Stimulated activated CD8-positive, alpha-beta memory T cell treated with anti-CD3 and anti-CD28 coated beads, Interleukin-2, amount 100 ng/mL, for 48 hours (primary cell): ENCODE results near the gene STAT1.
"Not testable (repeated sequence)": the region's sequence is repeated elsewhere in the genome, so short reads cannot be mapped to it uniquely, and the experiment has no call there.

Source experiments
- DNase-seq, 2 donors: peaks; one replicate each; pipeline ENCODE4 v3.0.0-alpha.2; 2020; ENCODE audit warnings: low read depth in 2 of 2

Gene STAT1

DNA sequence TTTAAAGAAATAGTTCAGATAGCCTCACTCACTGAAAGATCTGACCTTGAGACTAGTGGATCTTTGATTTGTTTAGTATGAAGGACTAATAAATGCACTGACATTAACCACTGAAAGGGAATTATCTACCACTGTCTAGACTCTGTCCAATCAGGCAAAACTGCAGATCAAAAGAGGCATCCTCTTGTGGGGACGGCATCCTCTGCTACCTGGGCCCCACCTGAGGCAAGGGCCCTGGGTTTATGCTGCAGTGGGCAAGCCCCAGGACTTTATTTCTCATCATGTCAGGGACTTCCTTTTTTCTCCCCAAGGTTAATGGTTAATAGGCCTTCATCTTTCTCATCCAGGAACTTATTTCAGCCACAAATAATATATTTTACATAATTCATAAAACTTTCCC, 32.2 kb downstream of the STAT1 start:
- no peak for DNase-seq

DNA sequence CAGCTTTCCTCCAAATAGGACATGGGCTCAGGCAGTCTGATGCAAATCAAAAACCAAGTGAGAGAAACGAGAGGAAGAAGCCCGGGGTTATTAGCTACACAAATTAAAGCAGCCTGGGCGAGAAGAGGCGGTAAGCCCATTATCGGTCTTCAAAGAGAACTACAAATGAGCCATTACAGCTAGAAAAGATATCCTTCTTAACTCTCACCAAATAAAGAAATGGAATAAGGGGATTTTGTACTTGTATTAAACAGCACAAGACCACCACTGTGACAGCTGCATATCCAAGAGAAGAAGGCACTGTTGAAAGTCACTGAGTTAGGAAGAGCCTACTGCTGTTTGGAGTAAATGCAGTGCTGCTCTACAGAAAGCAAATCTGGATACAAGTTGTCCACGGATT, 32.6 kb downstream of the STAT1 start:
- no peak for DNase-seq

DNA sequence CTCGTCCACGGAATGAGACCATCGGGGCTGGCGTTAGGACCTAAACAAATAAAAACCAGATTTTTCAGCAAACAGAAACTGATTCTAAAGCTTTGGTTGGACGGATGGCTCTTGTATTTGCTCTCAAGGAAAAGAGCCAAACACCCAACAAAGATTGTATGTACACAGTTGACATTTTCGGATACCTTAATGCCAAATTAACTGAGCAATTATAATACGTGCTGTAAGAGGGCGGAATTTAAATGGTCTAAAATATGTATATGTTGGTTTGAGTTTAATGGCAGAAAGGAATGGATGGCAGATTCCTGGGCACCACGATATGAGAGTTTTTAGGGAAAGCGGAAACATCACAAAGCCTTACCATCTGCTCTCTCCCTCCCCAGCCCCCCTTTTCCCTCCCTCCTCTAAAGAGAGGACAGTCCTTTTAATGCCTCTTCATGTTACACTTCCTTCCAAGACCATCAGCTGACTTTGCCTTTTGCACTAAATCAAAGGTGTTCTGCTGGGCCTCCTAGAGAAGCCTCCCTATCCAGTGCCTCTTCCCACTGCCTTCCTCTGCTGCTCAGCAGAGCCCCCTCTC, 33.3 kb downstream of the STAT1 start:
- no peak for DNase-seq

DNA sequence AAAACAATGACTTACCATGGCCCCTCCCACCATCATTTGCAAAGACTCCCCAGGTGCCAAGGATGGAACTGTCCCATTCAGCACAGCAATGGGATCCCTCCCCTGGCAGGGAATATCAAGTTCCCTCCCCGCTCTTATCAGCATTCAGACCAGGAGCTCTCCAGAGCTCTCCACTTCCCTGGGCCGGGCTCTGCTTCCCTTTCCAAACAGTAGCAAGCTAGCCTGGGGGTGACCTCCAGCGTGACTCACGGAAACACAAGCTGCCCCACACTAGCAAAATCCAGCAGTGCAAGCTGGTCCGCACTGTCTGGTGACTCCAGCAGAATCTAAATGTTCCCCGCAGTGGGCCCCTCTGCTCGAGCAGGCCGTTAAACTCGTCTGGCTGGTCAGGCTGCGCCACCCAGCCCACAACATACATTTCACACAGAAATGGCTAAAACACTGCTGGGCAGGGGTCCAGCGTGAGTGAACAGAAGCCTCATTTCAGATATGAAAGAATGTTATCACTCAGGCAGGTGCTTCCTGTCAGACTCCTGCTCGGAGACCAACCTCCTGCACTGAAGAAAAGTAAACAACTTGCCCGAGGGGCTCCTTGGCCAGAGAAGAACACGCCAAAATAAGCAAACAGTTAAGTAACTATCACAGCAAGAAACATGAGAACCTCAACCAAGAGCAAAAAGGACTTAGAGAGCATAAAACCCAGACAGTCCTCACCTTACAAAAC, 33.9 kb downstream of the STAT1 start:
- DNase-seq: no peak

DNA sequence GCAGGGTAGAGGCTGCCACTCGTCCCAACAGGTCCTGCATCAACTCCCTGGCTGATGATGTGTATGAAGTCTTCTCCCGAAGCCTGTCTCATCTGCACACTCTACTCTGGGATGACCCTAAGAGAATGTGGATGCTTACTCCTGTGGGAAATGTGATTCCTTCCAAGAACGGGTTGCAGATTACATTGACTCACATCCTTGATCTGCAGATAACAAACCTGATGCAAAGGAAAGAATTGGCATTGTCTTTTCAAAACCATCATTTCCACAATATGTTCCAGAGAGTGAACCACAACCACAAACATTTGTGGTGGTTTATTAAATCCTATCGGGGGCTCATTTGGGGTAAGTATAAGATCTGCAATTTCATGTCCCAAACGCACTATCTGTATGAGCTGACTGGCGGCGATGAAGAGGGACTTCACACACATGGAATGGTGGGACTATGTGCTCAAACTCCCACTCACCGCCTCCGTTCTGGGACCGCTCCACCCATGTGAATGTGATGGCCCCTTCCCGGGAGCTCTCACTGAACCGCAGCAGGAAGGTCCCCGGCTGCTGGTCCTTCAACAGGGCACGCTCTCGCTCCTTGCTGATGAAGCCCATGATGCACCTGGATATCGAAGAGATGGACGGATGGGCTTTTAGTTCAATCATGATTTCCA, 35.5 kb downstream of the STAT1 start:
- no peak for DNase-seq

DNA sequence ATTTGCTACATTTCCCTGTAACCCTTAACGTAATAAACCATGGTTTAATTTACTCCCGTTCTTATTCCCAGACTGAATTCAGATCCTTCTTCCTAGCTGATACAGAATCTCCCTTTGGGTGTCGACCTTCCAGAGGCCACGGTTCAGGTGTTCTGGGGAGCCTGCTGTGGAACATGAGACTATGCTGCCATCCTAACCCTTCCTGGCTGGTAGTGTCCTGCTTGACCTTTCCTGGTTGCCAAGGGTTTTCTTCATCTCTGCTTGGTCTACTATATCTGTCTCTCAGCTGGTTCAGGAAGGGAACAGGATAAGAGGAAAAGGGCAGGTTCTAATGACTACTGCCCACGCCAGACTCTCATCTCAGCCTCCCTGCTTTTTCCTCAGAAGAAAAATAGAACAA, 36.5 kb downstream of the STAT1 start:
- DNase-seq: no peak

DNA sequence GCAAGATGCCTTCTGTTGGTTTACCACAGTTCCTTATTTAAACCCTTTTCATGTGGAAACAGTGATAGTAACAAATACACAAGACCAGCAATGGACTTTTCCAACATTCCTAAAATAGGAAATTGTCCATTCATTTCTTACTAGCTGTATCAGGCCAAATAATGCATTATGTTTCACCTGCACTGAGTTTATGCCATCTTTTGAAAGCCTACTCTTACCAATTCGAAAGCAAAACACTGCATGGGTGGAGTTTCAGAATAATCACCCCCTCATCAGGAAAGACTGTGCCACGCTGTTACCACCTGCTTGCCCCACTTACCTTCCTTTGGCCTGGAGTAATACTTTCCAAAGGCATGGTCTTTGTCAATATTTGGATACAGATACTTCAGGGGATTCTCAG, 37.5 kb downstream of the STAT1 start:
- DNase-seq: no peak

DNA sequence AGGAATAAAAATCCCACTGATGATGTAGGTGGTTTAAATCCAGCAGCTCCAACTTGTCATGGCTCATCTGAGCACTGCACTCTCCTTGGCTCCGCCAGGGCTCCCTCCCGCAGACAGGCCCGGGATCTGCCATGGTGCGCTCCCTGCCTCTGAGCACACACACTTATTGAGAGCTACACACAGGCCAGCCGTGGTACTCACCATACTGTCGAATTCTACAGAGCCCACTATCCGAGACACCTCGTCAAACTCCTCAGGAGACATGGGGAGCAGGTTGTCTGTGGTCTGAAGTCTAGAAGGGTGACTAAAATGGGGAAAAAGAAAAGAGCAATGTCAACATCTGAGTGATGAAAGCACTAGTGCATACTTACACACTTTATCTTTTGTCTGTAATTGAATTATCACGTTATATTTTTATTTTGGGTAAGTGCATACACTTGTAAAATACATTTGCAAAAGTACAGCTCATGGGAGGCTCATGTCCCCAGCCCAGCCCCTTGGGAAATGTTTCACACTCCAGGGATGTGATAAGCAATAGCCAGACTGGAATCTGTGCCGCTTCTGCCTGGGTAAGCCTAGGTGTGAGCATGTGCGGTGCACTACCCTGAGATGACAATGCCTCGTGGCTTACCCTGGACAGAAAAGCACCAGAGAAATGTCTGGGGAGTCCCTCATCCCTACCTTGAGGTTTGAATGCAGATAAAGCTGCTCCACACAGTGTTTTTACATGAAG, 39.2 kb downstream of the STAT1 start:
- DNase-seq: no peak

DNA sequence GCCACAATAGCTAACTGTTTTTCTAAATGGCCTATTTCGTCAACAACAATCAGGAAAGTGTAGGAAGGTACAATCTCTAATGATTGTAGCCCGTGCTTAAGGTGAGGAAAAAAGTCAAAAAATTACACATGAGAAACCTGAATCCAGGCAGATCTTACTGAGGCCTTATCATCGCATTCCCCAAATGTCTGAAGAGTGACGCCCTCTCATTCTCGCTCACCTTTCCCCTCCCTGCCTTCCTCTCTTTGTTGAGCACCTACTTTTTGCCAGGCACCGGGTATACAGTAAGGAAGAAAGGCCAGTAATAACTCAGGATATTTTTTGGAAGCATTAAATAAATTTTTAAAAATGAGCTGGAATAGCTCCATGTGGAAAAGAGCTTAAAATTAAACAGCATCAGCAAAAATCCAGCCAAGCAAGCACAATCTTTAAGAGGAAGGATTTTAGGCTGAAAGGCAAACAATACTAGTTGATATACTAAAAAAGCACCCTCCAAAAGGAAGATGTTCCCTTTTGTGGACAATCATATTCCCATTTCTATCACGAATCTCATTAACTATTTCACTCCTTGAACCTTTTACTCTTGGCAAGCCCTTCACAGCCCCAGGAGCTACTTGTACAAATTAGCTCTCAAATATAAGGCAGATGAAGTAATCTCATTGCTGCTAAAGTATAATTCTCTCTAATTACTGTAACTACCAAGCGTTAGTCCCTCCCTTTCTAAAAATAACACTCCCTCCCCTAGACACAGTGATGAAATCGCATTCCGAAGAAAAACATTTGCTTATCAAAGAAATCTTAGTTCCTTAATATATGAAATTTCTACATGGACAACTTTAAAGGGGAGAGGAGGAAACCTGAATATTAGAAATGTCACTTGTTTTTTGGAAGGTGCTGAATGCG, 40.0 kb downstream of the STAT1 start:
- no peak for DNase-seq

DNA sequence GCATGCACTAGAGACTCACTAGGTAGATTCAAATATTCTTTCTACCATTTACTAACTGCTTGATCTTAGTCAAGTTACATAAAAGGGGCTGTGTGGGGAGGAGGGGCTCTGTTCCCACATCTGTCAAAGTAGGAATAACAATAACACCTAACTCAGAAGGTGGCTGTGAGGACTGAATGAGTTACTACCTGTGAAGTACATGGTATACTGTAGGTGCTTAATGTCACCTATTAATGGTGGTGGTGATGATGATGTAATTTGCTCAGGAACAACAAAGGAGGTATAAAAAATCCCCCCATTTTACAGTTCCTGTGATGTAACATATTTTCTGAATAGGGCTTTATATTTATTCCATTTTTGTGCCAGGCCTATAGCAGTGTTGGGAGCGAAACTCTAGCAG, 40.7 kb downstream of the STAT1 start:
- DNase-seq: no peak

DNA sequence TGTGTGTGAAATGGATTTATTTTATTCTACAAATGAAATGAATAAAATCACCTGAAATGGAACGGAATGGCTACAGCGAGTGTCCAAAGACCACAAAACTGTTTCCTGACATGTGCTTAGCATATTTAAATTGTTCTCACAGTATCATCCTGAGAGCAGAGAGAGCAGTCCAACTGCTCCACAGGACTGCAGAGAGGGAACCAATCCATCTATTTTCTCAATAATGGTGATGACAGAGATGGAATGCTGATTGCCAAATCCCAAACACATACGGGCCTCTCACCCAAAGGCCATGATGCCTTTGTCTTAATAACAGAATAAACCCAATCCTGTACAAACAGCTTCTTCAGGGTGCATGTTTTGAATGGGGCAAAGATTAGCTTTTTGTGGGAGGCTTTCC, 41.1 kb downstream of the STAT1 start:
- DNase-seq: no peak

DNA sequence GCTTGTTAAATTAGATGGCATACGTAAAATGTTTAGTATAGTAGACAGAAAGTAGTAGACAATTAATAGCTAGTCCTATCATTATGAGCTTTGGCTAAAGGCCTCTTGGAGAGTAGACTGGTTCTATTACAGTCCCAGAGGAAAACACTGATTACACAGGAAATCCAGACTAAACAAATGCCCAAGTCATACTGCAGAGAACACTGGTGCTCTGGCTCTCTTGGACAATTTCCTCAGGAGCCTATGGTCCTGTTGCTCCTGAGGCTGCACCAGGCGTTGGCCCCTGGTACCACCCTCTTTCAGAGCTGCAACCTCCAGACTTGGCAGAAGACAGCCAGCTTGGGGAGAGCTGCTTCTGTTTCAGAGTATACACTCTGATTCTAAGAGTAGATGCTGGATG, 41.8 kb downstream of the STAT1 start:
- DNase-seq: no peak

DNA sequence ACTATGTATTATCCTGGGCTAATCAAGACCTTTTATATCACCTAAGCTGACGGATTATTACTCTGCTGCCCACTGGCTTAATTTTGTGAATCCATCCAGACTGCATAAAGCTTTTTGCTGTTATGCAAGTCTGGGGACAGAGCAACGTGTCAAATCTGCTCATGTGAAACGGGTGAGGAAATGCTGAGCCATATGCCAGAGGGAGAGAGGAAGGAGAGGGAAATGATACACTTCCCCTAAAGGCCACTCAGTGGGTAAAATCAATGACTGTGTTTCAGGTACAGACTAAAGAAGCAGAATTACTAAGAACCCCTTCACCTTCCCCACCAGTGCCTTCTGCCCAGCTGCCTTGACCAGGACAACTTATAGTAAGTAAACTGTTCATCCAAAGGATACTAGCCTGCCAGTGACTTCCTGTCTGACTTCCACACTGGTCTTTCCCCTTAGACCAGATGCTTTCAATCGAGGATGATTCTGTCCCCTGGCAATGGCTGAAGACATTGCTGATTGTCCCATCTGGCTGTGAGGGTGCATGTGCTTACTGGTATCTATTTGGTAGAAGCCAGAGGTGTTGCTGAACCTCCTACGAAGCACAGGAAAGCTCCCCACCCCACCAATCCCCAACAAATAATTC, 43.0 kb downstream of the STAT1 start:
- no peak for DNase-seq

DNA sequence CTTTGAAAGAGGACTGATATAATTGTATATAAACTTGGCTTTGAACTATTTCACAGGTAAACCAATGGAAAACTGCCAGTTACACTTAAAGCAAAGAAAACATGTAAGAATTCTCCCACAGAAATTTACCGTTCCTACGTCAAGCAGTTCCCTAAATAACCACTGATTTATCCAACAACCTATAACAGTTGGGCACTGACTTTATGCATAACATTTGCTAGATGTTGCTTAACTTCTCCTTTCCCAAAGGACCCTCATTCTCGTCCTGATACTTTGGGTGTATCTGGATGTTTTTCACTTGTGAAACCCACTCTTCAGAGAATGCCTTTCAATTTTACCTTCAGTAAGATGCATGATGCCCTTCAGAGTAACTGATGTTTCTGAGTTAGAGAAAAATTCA, 43.8 kb downstream of the STAT1 start:
- no peak for DNase-seq

DNA sequence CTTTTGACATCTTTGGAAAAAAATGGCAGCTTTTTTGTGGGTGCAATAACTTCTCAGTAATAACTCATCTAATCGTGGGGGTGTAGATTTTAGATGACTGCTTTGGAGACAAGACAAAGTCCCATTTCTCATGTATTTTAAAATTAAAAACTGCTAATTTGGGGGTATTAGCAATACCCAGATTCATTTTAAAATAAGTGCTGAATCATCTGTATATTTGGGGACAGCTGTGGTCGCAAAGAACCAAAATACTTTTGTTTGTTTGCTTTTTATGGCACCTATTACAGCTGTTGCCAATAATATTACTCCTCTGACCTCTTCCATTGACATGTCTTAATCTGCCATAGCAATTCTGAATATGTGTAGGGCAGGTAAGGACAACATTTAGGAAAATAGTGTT, 45.4 kb downstream of the STAT1 start:
- DNase-seq: no peak

DNA sequence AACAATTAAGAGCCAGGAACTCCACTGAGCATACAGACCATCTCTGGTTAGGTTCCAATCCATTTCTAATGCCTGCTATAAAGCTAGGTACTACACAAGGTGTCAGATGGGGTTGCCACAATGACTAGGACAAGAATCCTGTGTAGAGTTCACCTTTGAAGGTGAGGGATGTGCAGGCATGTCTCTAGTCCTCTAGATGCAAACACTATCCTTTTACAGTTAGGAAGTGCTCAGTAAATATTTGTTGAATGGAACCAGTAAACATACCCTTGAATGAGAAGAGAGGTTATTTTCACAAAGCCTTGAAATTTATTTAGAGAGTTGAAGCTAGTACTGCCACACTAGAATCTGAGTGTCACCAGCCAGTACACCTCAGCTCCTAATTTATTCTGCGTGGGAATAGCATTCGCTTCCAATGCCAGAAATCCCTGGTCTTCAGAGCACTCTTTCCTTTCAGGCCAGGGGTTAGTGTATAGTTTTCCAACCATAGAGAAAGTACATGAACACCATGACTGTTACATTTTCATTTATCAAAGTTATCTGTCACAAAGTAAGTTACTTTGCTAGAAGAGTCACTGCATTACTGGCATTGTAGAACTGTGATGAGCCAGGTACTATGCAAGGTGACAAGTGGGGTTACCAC, 48.3 kb downstream of the STAT1 start:
- no peak for DNase-seq

DNA sequence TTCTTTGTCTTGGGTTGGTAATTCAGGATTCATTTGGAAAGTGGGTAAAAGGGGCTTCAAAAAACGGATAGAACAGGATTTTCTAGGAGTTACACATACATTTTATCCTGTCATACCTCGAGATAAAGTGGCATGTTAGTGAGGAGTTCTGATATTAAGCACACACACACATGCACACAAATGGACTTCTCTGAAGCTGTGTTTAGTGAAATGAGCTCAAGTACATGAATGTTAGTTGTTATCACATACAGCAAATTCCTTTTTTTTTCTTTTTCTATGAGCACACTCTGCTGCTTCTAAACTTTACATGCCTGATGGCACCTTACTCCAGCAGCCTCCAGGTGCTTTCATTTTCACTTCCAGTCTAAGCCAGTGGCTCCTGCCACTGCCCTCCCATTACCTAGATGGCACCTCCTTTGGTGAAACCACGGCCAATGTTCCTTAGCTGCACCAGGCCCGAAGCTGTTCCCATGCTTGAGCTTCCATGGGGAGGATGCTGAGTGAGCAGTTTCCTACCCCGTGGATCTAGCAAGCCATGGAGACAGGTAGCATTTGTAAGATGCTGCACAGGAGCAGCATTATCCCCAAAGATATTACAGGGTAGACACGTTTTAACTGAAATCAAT, 49.7 kb downstream of the STAT1 start:
- no peak for DNase-seq

DNA sequence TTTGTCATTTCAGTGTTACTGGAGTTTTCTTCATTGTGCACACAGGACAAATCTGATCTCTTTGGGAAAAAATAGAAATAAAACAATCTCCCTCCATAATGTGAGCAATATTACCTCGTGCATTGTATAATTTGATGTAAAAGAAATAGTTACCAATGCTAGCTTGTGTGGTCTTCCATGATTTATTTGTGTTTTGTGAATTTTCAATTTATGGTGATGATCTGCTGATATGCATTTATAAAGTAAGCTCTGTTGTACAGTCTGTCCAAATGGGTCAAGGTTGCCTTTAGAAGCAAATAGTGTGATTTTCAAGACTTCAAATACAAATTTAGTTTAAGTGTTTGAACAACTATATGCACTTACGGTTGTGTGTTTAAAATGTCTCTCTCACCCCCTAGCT, 50.9 kb downstream of the STAT1 start:
- DNase-seq: no peak

DNA sequence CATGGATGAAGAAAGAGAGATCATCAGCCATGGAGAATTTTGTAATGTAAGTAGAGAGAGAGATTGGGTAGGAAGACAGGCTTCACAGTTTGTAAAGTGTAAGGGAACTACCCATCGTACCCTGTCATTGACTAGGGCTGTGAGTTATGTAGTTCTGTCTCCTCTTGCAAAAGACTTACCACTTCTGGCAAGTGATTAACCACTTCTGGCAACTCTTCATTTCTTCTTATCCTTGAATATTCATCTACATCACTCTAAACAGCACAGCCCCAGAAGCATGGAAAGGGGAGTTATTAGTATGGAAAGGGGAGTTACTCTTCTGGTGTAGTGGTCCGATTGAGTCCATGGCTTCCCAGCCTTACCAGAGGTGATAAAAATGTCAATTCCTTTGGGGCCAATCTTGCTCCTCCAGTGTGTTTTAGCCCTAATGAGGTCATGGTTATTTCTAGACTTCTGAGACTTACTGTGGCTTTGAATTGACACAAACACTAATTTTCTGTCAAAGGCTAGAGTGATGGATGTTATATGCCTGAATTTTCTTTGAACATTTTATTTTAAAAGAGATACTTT, 52.0 kb downstream of the STAT1 start:
- no peak for DNase-seq

DNA sequence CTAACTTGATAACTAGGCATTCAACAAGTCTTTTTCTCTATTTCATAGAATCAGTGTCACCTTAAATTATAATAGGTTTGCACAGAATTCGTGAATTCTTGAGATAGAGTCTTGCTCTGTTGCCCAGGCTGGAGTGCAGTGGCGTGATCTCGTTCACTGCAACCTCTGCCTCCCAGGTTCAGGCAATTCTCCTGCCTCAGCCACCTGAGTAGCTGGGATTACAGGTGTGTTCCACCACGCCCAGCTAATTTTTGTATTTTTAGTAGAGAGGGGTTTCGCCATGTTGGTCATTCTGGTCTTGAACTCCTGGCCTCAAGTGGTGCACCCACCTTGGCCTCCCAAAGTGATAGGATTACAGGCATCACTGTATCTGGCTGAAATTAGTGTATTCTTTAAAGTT, 52.9 kb downstream of the STAT1 start:
- DNase-seq: not testable (repeated sequence)
